Retinal pigment epithelial cell (primary cell): ENCODE results near the gene KLHL8.
A peak's percentile ranks its signal among the peaks of the same experiment; 100 is the strongest.

Experiments
- DNase-seq: peaks from one replicate; pipeline ENCODE4 v3.0.0-alpha.2; 2010; ENCODE audit warnings: low read depth
- H3K4me3 ChIP-seq: 2 replicates; pipeline ENCODE4 v1.5.1; 2011; ENCODE audit warnings: mild to moderate bottlenecking, low read length, control low read depth, moderate library complexity
- TF ChIP-seq, protein P1 (sequence below): conservative IDR thresholded peaks from 2 replicates; pipeline ENCODE4 v1.5.1; 2011; ENCODE audit warnings: low read depth, low read length, control low read depth, inconsistent platforms

The KLHL8 gene

DNA sequence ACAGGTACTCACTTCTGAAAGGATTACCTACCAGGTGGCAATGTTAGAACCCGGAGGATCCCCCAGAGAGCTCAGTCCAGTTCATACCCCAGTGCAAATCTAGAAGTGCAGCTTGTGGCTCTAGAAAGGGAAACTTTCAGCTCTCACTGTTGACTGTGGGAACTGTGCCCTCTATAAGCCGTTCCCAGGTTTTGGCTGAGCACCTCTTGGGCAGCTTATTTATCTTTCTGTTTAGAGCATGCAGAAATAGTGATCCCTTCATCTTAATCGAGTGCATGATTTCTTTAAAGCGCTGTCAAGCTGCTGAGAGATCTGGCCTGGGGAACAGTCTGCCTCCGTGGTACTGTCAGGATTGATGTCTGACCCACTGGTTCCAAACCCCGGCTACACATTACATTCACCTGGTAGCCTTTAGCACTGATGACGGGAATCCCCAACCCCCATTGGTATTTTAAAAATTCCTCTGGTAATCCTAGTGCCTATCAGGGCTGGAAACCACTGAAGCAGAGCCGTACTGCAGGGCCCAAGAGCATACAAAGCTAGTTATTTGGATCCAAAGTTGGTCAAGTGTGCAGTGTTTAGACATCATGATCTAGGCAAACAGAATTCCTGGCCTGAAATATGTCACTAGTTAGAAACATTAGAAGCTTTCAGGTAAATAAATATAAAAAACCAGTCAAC is 103.2 kb downstream of the KLHL8 start:
- H3K4me3 ChIP-seq: no peak overlapping the region
- TF ChIP-seq, protein P1, sequence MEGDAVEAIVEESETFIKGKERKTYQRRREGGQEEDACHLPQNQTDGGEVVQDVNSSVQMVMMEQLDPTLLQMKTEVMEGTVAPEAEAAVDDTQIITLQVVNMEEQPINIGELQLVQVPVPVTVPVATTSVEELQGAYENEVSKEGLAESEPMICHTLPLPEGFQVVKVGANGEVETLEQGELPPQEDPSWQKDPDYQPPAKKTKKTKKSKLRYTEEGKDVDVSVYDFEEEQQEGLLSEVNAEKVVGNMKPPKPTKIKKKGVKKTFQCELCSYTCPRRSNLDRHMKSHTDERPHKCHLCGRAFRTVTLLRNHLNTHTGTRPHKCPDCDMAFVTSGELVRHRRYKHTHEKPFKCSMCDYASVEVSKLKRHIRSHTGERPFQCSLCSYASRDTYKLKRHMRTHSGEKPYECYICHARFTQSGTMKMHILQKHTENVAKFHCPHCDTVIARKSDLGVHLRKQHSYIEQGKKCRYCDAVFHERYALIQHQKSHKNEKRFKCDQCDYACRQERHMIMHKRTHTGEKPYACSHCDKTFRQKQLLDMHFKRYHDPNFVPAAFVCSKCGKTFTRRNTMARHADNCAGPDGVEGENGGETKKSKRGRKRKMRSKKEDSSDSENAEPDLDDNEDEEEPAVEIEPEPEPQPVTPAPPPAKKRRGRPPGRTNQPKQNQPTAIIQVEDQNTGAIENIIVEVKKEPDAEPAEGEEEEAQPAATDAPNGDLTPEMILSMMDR: no peak
- DNase-seq: peak; percentile 90

DNA sequence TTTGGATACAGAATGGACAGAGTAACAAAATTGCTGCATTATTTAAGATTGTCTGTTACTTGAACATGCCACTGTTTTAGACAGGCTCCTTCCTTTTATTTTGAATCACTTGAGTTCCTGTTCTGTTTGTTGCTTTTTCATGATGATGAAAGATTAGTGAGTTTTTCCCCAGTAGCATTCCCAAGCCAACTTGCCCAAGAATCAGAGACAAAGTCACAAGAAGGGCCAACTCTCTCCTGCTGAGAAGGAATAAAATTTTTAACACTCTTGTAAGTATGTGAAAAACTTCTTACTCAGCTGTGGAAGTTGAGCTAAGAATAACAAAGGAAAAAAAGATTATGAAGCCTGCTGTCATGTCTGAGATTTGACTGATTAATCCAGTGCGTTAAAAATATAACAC is 104.2 kb downstream of the KLHL8 start:
- DNase-seq: no peak
- TF ChIP-seq, protein P1: no peak
- H3K4me3 ChIP-seq: no peak overlapping the region

- TF ChIP-seq, protein P1: no peak
- no peak for DNase-seq
- no peak overlapping the region for H3K4me3 ChIP-seq
Measured at GRCh38 chr4:87114245-87115062, 106.0 kb downstream of the KLHL8 start.

DNA sequence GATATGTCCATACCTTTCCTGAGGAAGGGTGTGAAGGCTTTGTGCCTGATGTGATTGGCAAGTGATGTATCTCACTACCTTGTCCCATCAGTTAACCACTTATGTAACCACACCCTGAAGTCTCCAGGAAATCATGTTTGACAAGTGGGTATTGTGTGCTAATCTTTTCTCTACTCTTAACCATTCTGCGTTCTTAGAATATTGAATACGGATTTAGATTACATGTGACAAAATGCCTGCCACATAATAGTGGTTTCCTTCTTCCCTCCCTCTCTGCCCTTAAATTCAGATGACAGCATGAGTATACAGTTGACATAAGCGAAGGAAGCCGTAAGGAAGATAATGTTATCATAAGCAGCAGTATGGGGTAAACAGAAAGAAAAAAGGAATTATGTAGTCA is 108.4 kb downstream of the KLHL8 start:
- H3K4me3 ChIP-seq: no peak overlapping the region
- TF ChIP-seq, protein P1: no peak
- DNase-seq: no peak
